GM23338 (cell line): ENCODE data around the gene EFNB2. TPM values are rescaled to one million over a fixed set of nuclear protein-coding genes. Genes with fewer than 3 reads are reported as not detected.

ENCODE experiments used
- ATAC-seq: fragments of 200-7000 bp; cut with Tn5 transposase; 3 replicates; pipeline ENCODE4 v1.9.1; 2020
- DNase-seq: peaks from one replicate; pipeline ENCODE4 v3.0.0-alpha.2; 2015; ENCODE audit warnings: low spot score
- H2AFZ ChIP-seq: fragments of 200-600 bp; sonication (generic); 2 replicates; pipeline ENCODE4 v1.8.0; 2016; ENCODE audit warnings: antibody characterized with exemption, mild to moderate bottlenecking, moderate library complexity
- H3F3A ChIP-seq: fragments of 200-600 bp; sonication (generic); replicated peaks from 2 replicates; pipeline ENCODE4 v1.8.0; 2017; ENCODE audit warnings: antibody characterized with exemption, mixed run types, low read depth
- H3K27ac ChIP-seq: fragments of 200-600 bp; sonication (generic); 2 replicates; pipeline ENCODE4 v1.6.1; 2016; ENCODE audit warnings: low read depth
- H3K27me3 ChIP-seq: fragments of 200-600 bp; sonication (generic); 2 replicates; pipeline ENCODE4 v1.8.0; 2016; ENCODE audit warnings: mild to moderate bottlenecking, mixed run types, moderate library complexity; ENCODE audit not compliant: insufficient read depth
- H3K36me3 ChIP-seq: fragments of 200-600 bp; sonication (generic); 2 replicates; pipeline ENCODE4 v1.8.0; 2016; ENCODE audit warnings: mild to moderate bottlenecking; ENCODE audit not compliant: insufficient read depth
- H3K4me1 ChIP-seq: fragments of 200-600 bp; sonication (generic); 2 replicates; pipeline ENCODE4 v1.8.0; 2016; ENCODE audit warnings: mild to moderate bottlenecking, moderate library complexity; ENCODE audit not compliant: insufficient read depth
- H3K4me2 ChIP-seq: fragments of 200-600 bp; sonication (generic); 2 replicates; pipeline ENCODE4 v1.7.1; 2017; ENCODE audit warnings: mixed run types
- H3K4me3 ChIP-seq: fragments of 200-600 bp; sonication (generic); 2 replicates; pipeline ENCODE4 v1.6.1; 2016; ENCODE audit warnings: mixed run types
- H3K79me2 ChIP-seq: fragments of 200-600 bp; sonication (generic); replicated peaks from 2 replicates; pipeline ENCODE4 v1.8.0; 2017; ENCODE audit warnings: mild to moderate bottlenecking; ENCODE audit not compliant: insufficient read depth
- H3K9me2 ChIP-seq: fragments of 200-600 bp; sonication (generic); 2 replicates; pipeline ENCODE4 v1.8.0; 2017; ENCODE audit not compliant: insufficient read depth
- H4K20me1 ChIP-seq: fragments of 200-600 bp; sonication (generic); replicated peaks from 2 replicates; pipeline ENCODE4 v1.8.0; 2017; ENCODE audit warnings: mild to moderate bottlenecking; ENCODE audit not compliant: insufficient read depth
- H3K27ac Mint-ChIP-seq: 2 replicates; pipeline ENCODE4 v1.8.0; 2020; ENCODE audit warnings: inconsistent platforms, mild to moderate bottlenecking, moderate library complexity, mixed read lengths
- H3K27me3 Mint-ChIP-seq: 3 replicates; pipeline ENCODE4 v1.8.0; 2022; ENCODE audit warnings: low read depth, mild to moderate bottlenecking, moderate library complexity, mixed read lengths, inconsistent platforms; ENCODE audit not compliant: insufficient read depth, poor library complexity
- H3K36me3 Mint-ChIP-seq: 3 replicates; pipeline ENCODE4 v1.8.0; 2021; ENCODE audit warnings: low read depth, mild to moderate bottlenecking, inconsistent platforms, moderate library complexity, mixed read lengths
- H3K4me1 Mint-ChIP-seq: 3 replicates; pipeline ENCODE4 v1.8.0; 2020; ENCODE audit warnings: mild to moderate bottlenecking, inconsistent platforms, mixed read lengths
- H3K4me3 Mint-ChIP-seq: 3 replicates; pipeline ENCODE4 v1.8.0; 2021; ENCODE audit warnings: moderate library complexity, mild to moderate bottlenecking, inconsistent platforms, mixed read lengths
- H3K9me3 Mint-ChIP-seq: 3 replicates; pipeline ENCODE4 v1.8.0; 2020; ENCODE audit warnings: moderate library complexity, mild to moderate bottlenecking, inconsistent platforms, mixed read lengths
- CREB1 ChIP-seq: fragments of 250-450 bp; sonication (Bioruptor Pico); IDR thresholded peaks from 2 replicates; pipeline ENCODE4 v1.5.0; 2020; ENCODE audit warnings: low read depth, mild to moderate bottlenecking, moderate library complexity
- CTCF ChIP-seq, 2 experiments: fragments of 200-600 bp in 1 of 2; sonication (generic) in 1 of 2; conservative IDR thresholded peaks; 2 replicates each; pipeline versions ENCODE4 v1.5.1 to v1.6.1; 2016 to 2017; ENCODE audit warnings: antibody characterized with exemption in 2 of 2, low read depth in 2 of 2, mild to moderate bottlenecking in 2 of 2, moderate library complexity in 1 of 2
- EZH2 ChIP-seq: fragments of 200-600 bp; sonication (generic); IDR thresholded peaks from one replicate; pipeline ENCODE4 v1.8.0; 2017; ENCODE audit warnings: antibody characterized with exemption, mild to moderate bottlenecking, low read depth; ENCODE audit not compliant: unreplicated experiment
- POLR2AphosphoS5 ChIP-seq: IDR thresholded peaks from 2 replicates; pipeline ENCODE4 v1.6.1; 2016; ENCODE audit warnings: antibody characterized with exemption, low read depth
- REST ChIP-seq: IDR thresholded peaks from one replicate; pipeline ENCODE4 v1.6.1; 2018; ENCODE audit warnings: antibody characterized with exemption; ENCODE audit not compliant: unreplicated experiment
- ZNF114 ChIP-seq: fragments of 250-450 bp; sonication (Bioruptor Pico); IDR thresholded peaks from 2 replicates; pipeline ENCODE4 v1.5.0; 2020; ENCODE audit warnings: mild to moderate bottlenecking, moderate library complexity
- polyA plus RNA-seq: library from polyadenylated mRNA; unstranded; fragments of >200 nt; fragmentation: Nextera tagmentation; extraction: Ambion mirVana; gene quantifications from 2 replicates; pipeline ENCODE4 v1.2.1, GENCODE V29; 2016
- total RNA-seq: library from RNA; depleted of rRNA; stranded (reverse); fragments of >200 nt; shearing (Covaris generic); gene quantifications from 2 replicates; pipeline ENCODE4 v1.2.3, GENCODE V29; 2014

EFNB2 gene
- total and polyA plus RNA-seq, 2 experiments from 2014 or later, result 5.7 to 10.9 TPM

GRCh38 chr13:106536244-106537034 lies 977 bp upstream of the EFNB2 start:
- Histone ChIP-seq H3K4me3 (peak overlapping the region; percentile 58), H4K20me1 (0 out of 2 replicates have a peak, but pooled peaks cover 13% of the 10 kb centered on the region), H3K27ac (no peak overlapping the region), H3K36me3 (no peaks in the 10 kb centered on the region), H3K27me3 (peaks cover 28% of the 10 kb centered on the region), H3K9me2 (no peaks in the 10 kb centered on the region), H3K79me2 (peaks cover 19% of the 10 kb centered on the region), H2AFZ (peak overlapping the region; percentile 49), H3K4me2 (peak overlapping the region; percentile 84), H3K4me1 (peaks cover 28% of the 10 kb centered on the region), H3F3A (no peaks in the 10 kb centered on the region)
- Mint-ChIP-seq H3K4me3 (peak overlapping the region; percentile 77), H3K27ac (no peak overlapping the region), H3K4me1 (peaks cover 26% of the 10 kb centered on the region), H3K27me3 (peaks cover 21% of the 10 kb centered on the region), H3K36me3 (peaks cover 8% of the 10 kb centered on the region), H3K9me3 (no peaks in the 10 kb centered on the region; the same call in 2 of the 3 replicates)
- DNase-seq (peak; percentile 96), ATAC-seq (peak; percentile 46)
- no peak for TF ChIP-seq REST
- peak; percentile 61 for TF ChIP-seq CREB1 (CRISPR knock-in tag)
- TF ChIP-seq CTCF (conservative IDR thresholded peaks at IDR 0.05; ENCODE audit: low read depth in 2 of 2), result peak; percentile 88 to 98

- ATAC-seq (peak; percentile 2), DNase-seq (peak; percentile 43)
- Histone ChIP-seq H3K9me2 (no peaks in the 10 kb centered on the region), H3K4me3 (peak overlapping the region; percentile 58), H3K79me2 (peaks cover 32% of the 10 kb centered on the region), H3K36me3 (no peaks in the 10 kb centered on the region), H3K27me3 (peaks cover 29% of the 10 kb centered on the region), H4K20me1 (0 out of 2 replicates have a peak, but pooled peaks cover 13% of the 10 kb centered on the region), H3K4me2 (peak overlapping the region; percentile 78), H3K4me1 (peaks cover 43% of the 10 kb centered on the region), H3F3A (no peaks in the 10 kb centered on the region), H2AFZ (no peak overlapping the region), H3K27ac (no peak overlapping the region)
- Mint-ChIP-seq H3K27me3 (peaks cover 21% of the 10 kb centered on the region), H3K4me1 (peaks cover 41% of the 10 kb centered on the region), H3K36me3 (no peaks in the 10 kb centered on the region; the same call in 2 of the 3 replicates), H3K9me3 (no peaks in the 10 kb centered on the region; the same call in 2 of the 3 replicates), H3K27ac (no peak overlapping the region), H3K4me3 (peak overlapping the region; percentile 85)
- TF ChIP-seq EZH2, result no peak
- TF ChIP-seq ZNF114 (CRISPR knock-in tag), result no peak
- TF ChIP-seq CREB1 (CRISPR knock-in tag), result no peak
- TF ChIP-seq POLR2AphosphoS5, result no peak
- no peak for TF ChIP-seq CTCF (conservative IDR thresholded peaks at IDR 0.05; ENCODE audit: low read depth in 2 of 2)
Observed at GRCh38 chr13:106534639-106535551, 567 bp downstream of the EFNB2 start.
